OCI-LY3 (cell line): ENCODE results near the gene PACSIN2.

Source experiments
- H2AFZ ChIP-seq: fragments of 200-600, 300-600 bp; shearing (Covaris generic); 2 replicates; pipeline ENCODE4 v1.6.0; 2014; ENCODE audit warnings: antibody characterized with exemption, low read depth, low read length
- H3K27ac ChIP-seq: fragments of 200-600, 300-600 bp; sonication (generic); 2 replicates; pipeline ENCODE4 v1.5.1; 2014; ENCODE audit warnings: mild to moderate bottlenecking, low read length, moderate library complexity, mixed read lengths
- H3K27me3 ChIP-seq: fragments of 200-600, 300-600 bp; sonication (generic); 2 replicates; pipeline ENCODE4 v1.6.1; 2014; ENCODE audit warnings: low read depth, low read length, mixed read lengths
- H3K36me3 ChIP-seq: fragments of 200-600, 300-600 bp; sonication (generic); replicated peaks from 2 replicates; pipeline ENCODE3; 2014; ENCODE audit warnings: low read depth, low read length, mixed read lengths
- H3K4me1 ChIP-seq: fragments of 300-600, 200-600 bp; sonication (generic); 2 replicates; pipeline ENCODE4 v1.6.1; 2014; ENCODE audit warnings: low read length, mixed read lengths
- H3K4me2 ChIP-seq: fragments of 200-600, 300-600 bp; sonication (generic); 2 replicates; pipeline ENCODE4 v1.6.1; 2014; ENCODE audit warnings: low read length, mixed read lengths
- H3K4me3 ChIP-seq: fragments of 300-600, 200-600 bp; sonication (generic); 2 replicates; pipeline ENCODE4 v1.5.1; 2014; ENCODE audit warnings: antibody characterized with exemption, mild to moderate bottlenecking, low read length, moderate library complexity
- H3K79me2 ChIP-seq: fragments of 300-600, 200-600 bp; shearing (Covaris generic); 2 replicates; pipeline ENCODE4 v1.6.1; 2014; ENCODE audit warnings: mild to moderate bottlenecking, low read length, mixed read lengths
- H3K9ac ChIP-seq: fragments of 300-600, 200-600 bp; shearing (Covaris generic); 2 replicates; pipeline ENCODE4 v1.6.0; 2014; ENCODE audit warnings: mild to moderate bottlenecking, low read length, moderate library complexity
- H3K9me3 ChIP-seq: fragments of 200-600, 300-600 bp; shearing (Covaris generic); 2 replicates; pipeline ENCODE4 v1.6.1; 2014; ENCODE audit warnings: low read length, mixed read lengths; ENCODE audit not compliant: insufficient read depth
- H4K20me1 ChIP-seq: fragments of 200-600, 300-600 bp; sonication (generic); 2 replicates; pipeline ENCODE4 v1.6.1; 2016; ENCODE audit warnings: low read length, mixed read lengths; ENCODE audit not compliant: insufficient read depth
- CTCF ChIP-seq: fragments of 200-600, 300-600 bp; sonication (generic); IDR thresholded peaks from 2 replicates; pipeline ENCODE4 v1.5.1; 2014; ENCODE audit warnings: antibody characterized with exemption, low read length, low read depth
- EZH2phosphoT487 ChIP-seq: fragments of 200-600 bp; shearing (Covaris generic); IDR thresholded peaks from 2 replicates; pipeline ENCODE4 v1.6.1; 2018; ENCODE audit warnings: antibody characterized with exemption, mixed run types, low read depth

PACSIN2 gene

GRCh38 chr22:42942351-42942750 is 72.6 kb downstream of the PACSIN2 start:
- no peaks in the 10 kb centered on the region for H3K27me3 ChIP-seq
- H3K4me2 ChIP-seq, result no peak overlapping the region
- H3K36me3 ChIP-seq, result no peaks in the 10 kb centered on the region
- H3K9ac ChIP-seq, result no peak overlapping the region
- peaks cover 20% of the 10 kb centered on the region for H3K4me1 ChIP-seq
- H3K27ac ChIP-seq, result no peak overlapping the region
- H3K4me3 ChIP-seq, result no peak overlapping the region
- H2AFZ ChIP-seq, result no peak overlapping the region
- peaks cover 13% of the 10 kb centered on the region; the same call in 1 of the 2 replicates for H3K79me2 ChIP-seq
- no peak for TF ChIP-seq CTCF
- TF ChIP-seq EZH2phosphoT487, result no peak
- no peaks in the 10 kb centered on the region for H3K9me3 ChIP-seq
- H4K20me1 ChIP-seq, result peaks cover 4% of the 10 kb centered on the region; the same call in 1 of the 2 replicates

GRCh38 chr22:42939941-42940653 is 74.9 kb downstream of the PACSIN2 start:
- H3K9ac ChIP-seq, result no peak overlapping the region
- peaks cover 24% of the 10 kb centered on the region for H3K79me2 ChIP-seq
- H3K27ac ChIP-seq, result no peak overlapping the region
- TF ChIP-seq CTCF (no peak), EZH2phosphoT487 (no peak)
- H3K4me2 ChIP-seq, result no peak overlapping the region
- H2AFZ ChIP-seq, result no peak overlapping the region
- H3K27me3 ChIP-seq, result no peaks in the 10 kb centered on the region
- no peaks in the 10 kb centered on the region for H3K36me3 ChIP-seq
- peaks cover 35% of the 10 kb centered on the region for H3K4me1 ChIP-seq
- no peaks in the 10 kb centered on the region for H3K9me3 ChIP-seq
- no peaks in the 10 kb centered on the region for H4K20me1 ChIP-seq
- no peak overlapping the region for H3K4me3 ChIP-seq

- no peak overlapping the region for H3K4me2 ChIP-seq
- H3K9ac ChIP-seq, result no peak overlapping the region
These were observed 75.5 kb downstream of the PACSIN2 start for GRCh38 chr22:42939451-42939881.

GRCh38 chr22:42938976-42939375 is 76.0 kb downstream of the PACSIN2 start:
- no peaks in the 10 kb centered on the region for H4K20me1 ChIP-seq

More at GRCh38 chr22:42939451-42939881, 75.5 kb downstream of the PACSIN2 start:
- H3K36me3 ChIP-seq, result no peaks in the 10 kb centered on the region
- peaks cover 27% of the 10 kb centered on the region for H3K79me2 ChIP-seq
- no peaks in the 10 kb centered on the region for H3K9me3 ChIP-seq
- H3K4me3 ChIP-seq, result no peak overlapping the region
- H3K27me3 ChIP-seq, result no peaks in the 10 kb centered on the region
- no peak overlapping the region for H3K27ac ChIP-seq
- no peak for TF ChIP-seq CTCF
- no peak for TF ChIP-seq EZH2phosphoT487
- H4K20me1 ChIP-seq, result no peaks in the 10 kb centered on the region
- peaks cover 38% of the 10 kb centered on the region for H3K4me1 ChIP-seq
- H2AFZ ChIP-seq, result no peak overlapping the region

More at GRCh38 chr22:42938976-42939375, 76.0 kb downstream of the PACSIN2 start:
- Histone ChIP-seq H3K27ac (no peak overlapping the region), H3K9me3 (no peaks in the 10 kb centered on the region), H3K4me3 (no peak overlapping the region), H3K27me3 (no peaks in the 10 kb centered on the region), H3K36me3 (no peaks in the 10 kb centered on the region), H3K79me2 (peaks cover 30% of the 10 kb centered on the region), H3K9ac (no peak overlapping the region), H3K4me1 (peaks cover 42% of the 10 kb centered on the region), H2AFZ (no peak overlapping the region), H3K4me2 (no peak overlapping the region)
- no peak for TF ChIP-seq CTCF
- TF ChIP-seq EZH2phosphoT487, result no peak
